PC-9 (cell line): Measurements from ENCODE around the gene BEST3. TPM values are rescaled to one million over a fixed set of nuclear protein-coding genes. Genes with fewer than 3 reads are reported as not detected.

Experiments used
- BruUV-seq: library from RNA; stranded (reverse); fragments of 400-500 nt; replicated peaks from 2 replicates; lab custom pipeline; 2021; lab: Mats Ljungman, UMichigan
- CTCF ChIA-PET: fragments of 300-600 bp; sonication (Branson Sonifier 250); formaldehyde crosslinking; loops from one replicate; lab custom pipeline; 2022; ENCODE audit warnings: antibody characterized with exemption; lab: Charles Lee
- POLR2A ChIA-PET: fragments of 300-600 bp; sonication (Branson Sonifier 250); formaldehyde crosslinking; loops from one replicate; lab custom pipeline; 2022; ENCODE audit warnings: antibody characterized with exemption; ENCODE audit not compliant: unreplicated experiment; lab: Charles Lee
- DNase-seq, 2 experiments: peaks; one replicate each; pipeline versions ENCODE4 v3.0.0 to v3.0.0-alpha.2; 2015 to 2022; ENCODE audit warnings: mixed read lengths in 1 of 2
- H2AFZ ChIP-seq: fragments of 200-600 bp; sonication (generic); 2 replicates; pipeline ENCODE4 v1.8.1; 2017; ENCODE audit warnings: antibody characterized with exemption
- H3F3A ChIP-seq: fragments of 200-600 bp; sonication (generic); 2 replicates; pipeline ENCODE4 v1.8.1; 2017; ENCODE audit warnings: antibody characterized with exemption, mild to moderate bottlenecking, low read depth; ENCODE audit not compliant: insufficient read depth
- H3K27ac ChIP-seq: fragments of 200-600 bp; sonication (generic); 2 replicates; pipeline ENCODE4 v1.6.1; 2016; ENCODE audit warnings: mixed run types
- H3K27me3 ChIP-seq: fragments of 200-600 bp; sonication (generic); 2 replicates; pipeline ENCODE4 v1.6.1; 2016; ENCODE audit warnings: low read depth, mixed run types; ENCODE audit not compliant: insufficient read depth
- H3K36me3 ChIP-seq: fragments of 200-600 bp; sonication (generic); 2 replicates; pipeline ENCODE4 v1.6.1; 2016; ENCODE audit warnings: low read depth, mixed run types
- H3K4me1 ChIP-seq: fragments of 200-600 bp; sonication (generic); replicated peaks from 2 replicates; pipeline ENCODE4 v1.6.1; 2016; ENCODE audit warnings: mixed run types; ENCODE audit not compliant: insufficient read depth
- H3K4me2 ChIP-seq: fragments of 200-600 bp; sonication (generic); 2 replicates; pipeline ENCODE4 v1.6.1; 2017; ENCODE audit warnings: mixed run types
- H3K4me3 ChIP-seq: fragments of 200-600 bp; sonication (generic); 2 replicates; pipeline ENCODE4 v1.6.1; 2016; ENCODE audit warnings: mixed run types
- H3K79me2 ChIP-seq: fragments of 200-600 bp; sonication (generic); 2 replicates; pipeline ENCODE4 v1.6.1; 2017; ENCODE audit warnings: low read depth, mixed run types
- H3K9me2 ChIP-seq: fragments of 200-600 bp; sonication (generic); 2 replicates; pipeline ENCODE4 v1.8.1; 2017; ENCODE audit warnings: mild to moderate bottlenecking; ENCODE audit not compliant: insufficient read depth
- H3K9me3 ChIP-seq: fragments of 200-600 bp; sonication (generic); 2 replicates; pipeline ENCODE4 v1.8.1; 2016; ENCODE audit warnings: low read depth; ENCODE audit not compliant: insufficient read depth
- H4K20me1 ChIP-seq: fragments of 200-600 bp; sonication (generic); 2 replicates; pipeline ENCODE4 v1.8.1; 2017; ENCODE audit not compliant: insufficient read depth
- EZH2 ChIP-seq: fragments of 200-600 bp; sonication (generic); IDR thresholded peaks from 2 replicates; pipeline ENCODE4 v1.8.0; 2017; ENCODE audit warnings: antibody characterized with exemption, low read depth
- intact Hi-C: fragments of 100-400 bp; cut with micrococcal nuclease; formaldehyde crosslinking; loops from one replicate; pipeline ENCODE4 v1.10.0; 2022; ENCODE audit not compliant: unreplicated experiment
- total RNA-seq: library from RNA; stranded (reverse); gene quantifications from 2 replicates; pipeline ENCODE4 v1.2.3, GENCODE V29; 2021
- TF ChIP-seq, protein P1 (sequence below): fragments of 200-600 bp; sonication (generic); conservative IDR thresholded peaks from 2 replicates; pipeline ENCODE4 v1.6.1; 2017; ENCODE audit warnings: mixed run types, antibody characterized with exemption, mild to moderate bottlenecking, moderate library complexity

BEST3 gene
- total RNA-seq, 1 experiment from 2014 or later, result 0.17 TPM

DNA sequence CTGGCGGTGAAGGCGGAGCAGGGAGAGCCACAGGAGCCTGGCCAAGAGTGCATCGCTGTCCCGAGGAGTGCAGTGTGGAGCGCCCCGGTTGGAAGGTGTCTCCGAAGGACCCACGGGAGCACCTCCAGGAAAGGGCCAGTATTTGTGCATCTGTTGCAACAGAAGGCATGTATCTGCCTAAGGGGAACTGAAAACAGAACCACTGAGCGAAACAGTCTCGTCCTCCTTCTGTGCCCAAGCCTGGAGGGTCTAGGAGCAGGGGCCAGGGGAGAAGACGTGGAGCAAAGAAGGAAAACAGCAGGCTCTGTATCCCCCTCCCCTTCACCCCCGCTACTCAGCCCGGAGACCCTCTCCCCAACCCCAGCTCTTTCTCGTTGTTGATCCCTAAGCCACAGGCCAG is 83.1 kb downstream of the BEST3 start:
- H3K27ac ChIP-seq, result no peak overlapping the region
- TF ChIP-seq, protein P1, sequence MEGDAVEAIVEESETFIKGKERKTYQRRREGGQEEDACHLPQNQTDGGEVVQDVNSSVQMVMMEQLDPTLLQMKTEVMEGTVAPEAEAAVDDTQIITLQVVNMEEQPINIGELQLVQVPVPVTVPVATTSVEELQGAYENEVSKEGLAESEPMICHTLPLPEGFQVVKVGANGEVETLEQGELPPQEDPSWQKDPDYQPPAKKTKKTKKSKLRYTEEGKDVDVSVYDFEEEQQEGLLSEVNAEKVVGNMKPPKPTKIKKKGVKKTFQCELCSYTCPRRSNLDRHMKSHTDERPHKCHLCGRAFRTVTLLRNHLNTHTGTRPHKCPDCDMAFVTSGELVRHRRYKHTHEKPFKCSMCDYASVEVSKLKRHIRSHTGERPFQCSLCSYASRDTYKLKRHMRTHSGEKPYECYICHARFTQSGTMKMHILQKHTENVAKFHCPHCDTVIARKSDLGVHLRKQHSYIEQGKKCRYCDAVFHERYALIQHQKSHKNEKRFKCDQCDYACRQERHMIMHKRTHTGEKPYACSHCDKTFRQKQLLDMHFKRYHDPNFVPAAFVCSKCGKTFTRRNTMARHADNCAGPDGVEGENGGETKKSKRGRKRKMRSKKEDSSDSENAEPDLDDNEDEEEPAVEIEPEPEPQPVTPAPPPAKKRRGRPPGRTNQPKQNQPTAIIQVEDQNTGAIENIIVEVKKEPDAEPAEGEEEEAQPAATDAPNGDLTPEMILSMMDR, result no peak
- no peak for TF ChIP-seq EZH2
- no peaks in the 10 kb centered on the region for H3K36me3 ChIP-seq
- H3K4me1 ChIP-seq, result no peaks in the 10 kb centered on the region
- H3K4me3 ChIP-seq, result no peak overlapping the region
- H3K27me3 ChIP-seq, result peaks cover 17% of the 10 kb centered on the region; the same call in 1 of the 2 replicates
- H4K20me1 ChIP-seq, result no peaks in the 10 kb centered on the region
- DNase-seq, result no peak
- no peaks in the 10 kb centered on the region for H3K79me2 ChIP-seq
- no peaks in the 10 kb centered on the region for H3K9me3 ChIP-seq
- BruUV-seq, result no TSS peak
- no peak overlapping the region; the same call in 1 of the 2 replicates for H2AFZ ChIP-seq
- H3F3A ChIP-seq, result no peaks in the 10 kb centered on the region
- CTCF ChIA-PET, result no interaction called here
- H3K9me2 ChIP-seq, result no peaks in the 10 kb centered on the region
- no peak overlapping the region for H3K4me2 ChIP-seq
- POLR2A ChIA-PET, result interaction anchor here (0.6 kb wide), 1 partner anchor 1575 kb away, joined by 3 read pairs; no protein-coding TSS in a partner anchor
- intact Hi-C loops, result no loop called here

DNA sequence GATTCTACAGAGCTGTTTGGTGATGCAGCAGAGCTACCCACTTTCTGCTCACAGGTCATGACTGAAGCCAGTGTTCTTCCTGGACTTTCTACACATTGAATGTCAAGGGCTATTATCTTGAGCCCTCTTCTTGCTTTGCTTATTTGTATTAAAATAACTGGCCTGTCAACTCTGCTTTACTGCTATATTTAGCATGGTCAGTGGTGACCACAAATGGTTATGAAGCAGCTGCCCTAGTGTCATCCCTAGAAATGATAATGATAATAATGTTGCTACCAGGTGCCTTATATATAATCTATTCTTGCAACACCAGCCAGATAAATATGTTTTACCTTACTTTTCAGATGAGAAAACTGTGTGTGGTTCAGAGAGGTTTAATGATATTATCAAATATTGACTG is 85.8 kb downstream of the BEST3 start:
- no peak for DNase-seq
- Histone ChIP-seq H3K9me2 (no peaks in the 10 kb centered on the region), H3K4me3 (no peak overlapping the region), H4K20me1 (no peaks in the 10 kb centered on the region), H2AFZ (no peak overlapping the region), H3K9me3 (no peaks in the 10 kb centered on the region; the same call in 1 of the 2 replicates), H3K4me1 (no peaks in the 10 kb centered on the region), H3K36me3 (no peaks in the 10 kb centered on the region), H3K79me2 (no peaks in the 10 kb centered on the region), H3F3A (no peaks in the 10 kb centered on the region), H3K4me2 (no peak overlapping the region), H3K27ac (no peak overlapping the region), H3K27me3 (peaks cover 13% of the 10 kb centered on the region; the same call in 1 of the 2 replicates)
- BruUV-seq, result no TSS peak
- intact Hi-C loops, result no loop called here
- ChIA-PET POLR2A (no interaction called here), CTCF (no interaction called here)
- TF ChIP-seq EZH2, result no peak
- TF ChIP-seq, protein P1, result no peak

DNA sequence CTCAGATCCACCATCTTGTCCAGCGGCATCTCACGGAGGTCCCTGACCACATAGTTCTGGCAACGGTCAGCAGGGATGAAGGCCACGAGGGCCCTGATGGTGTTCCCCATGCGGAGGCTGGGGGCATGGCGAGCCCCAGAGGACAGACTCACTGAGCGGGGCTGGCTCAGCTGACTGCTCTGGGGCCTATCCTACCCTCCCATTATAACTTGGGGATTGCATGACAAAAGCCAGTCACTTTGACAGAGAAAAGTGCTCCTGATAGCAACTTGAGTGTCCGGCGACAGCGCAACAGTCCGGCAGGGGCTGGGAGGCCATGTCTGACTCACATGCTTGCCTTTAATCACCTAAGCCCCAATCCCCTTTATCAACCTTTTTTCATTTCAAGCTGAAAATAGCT is 88.4 kb downstream of the BEST3 start, which contains the start of gene LRRC10:
Gene LRRC10, minus strand, starts transcription at position 179 of the 400 bp plus-strand sequence. Its CDS starts 69 bp downstream, at position 110.
- H3K79me2 ChIP-seq, result no peaks in the 10 kb centered on the region
- no peaks in the 10 kb centered on the region for H3F3A ChIP-seq
- POLR2A ChIA-PET, result no interaction called here
- H3K9me3 ChIP-seq, result no peaks in the 10 kb centered on the region; the same call in 1 of the 2 replicates
- no peaks in the 10 kb centered on the region for H3K9me2 ChIP-seq
- no peak within 1 kb of the TSS for H3K4me2 ChIP-seq
- BruUV-seq, result no TSS peak
- no peaks in the 10 kb centered on the region for H3K36me3 ChIP-seq
- no peak within 1 kb of the TSS for H3K27ac ChIP-seq
- CTCF ChIA-PET, result no interaction called here
- H3K4me3 ChIP-seq, result no peak within 1 kb of the TSS
- H4K20me1 ChIP-seq, result no peaks in the 10 kb centered on the region
- DNase-seq, result no peak
- H3K4me1 ChIP-seq, result no peaks in the 10 kb centered on the region
- no peak for TF ChIP-seq EZH2
- TF ChIP-seq, protein P1, result no peak
- no peaks in the 10 kb centered on the region; the same call in 1 of the 2 replicates for H3K27me3 ChIP-seq
- no peak within 1 kb of the TSS for H2AFZ ChIP-seq
- intact Hi-C loops, result no loop called here
